Cardiac muscle cell (in vitro differentiated cells and primary cell): ENCODE data around the gene ZFAND3. TPM values are rescaled to one million over a fixed set of nuclear protein-coding genes. Genes with fewer than 3 reads are reported as not detected.

Experiments used
- DNase-seq, 2 donors: peaks; one replicate each; pipeline versions ENCODE4 v3.0.0 to v3.0.0-alpha.2; 2010 to 2017; ENCODE audit warnings: low read depth in 1 of 2, low spot score in 1 of 2
- H3K27ac ChIP-seq: fragments of 200-600 bp; sonication (generic); 2 replicates; pipeline ENCODE4 v1.5.1; 2016
- H3K27me3 ChIP-seq: fragments of 200-600 bp; sonication (generic); 2 replicates; pipeline ENCODE4 v1.6.0; 2016; ENCODE audit warnings: control low read depth
- H3K36me3 ChIP-seq: fragments of 200-600 bp; sonication (generic); 2 replicates; pipeline ENCODE4 v1.5.1; 2016; ENCODE audit warnings: control low read depth
- H3K4me1 ChIP-seq: fragments of 200-600 bp; sonication (generic); 2 replicates; pipeline ENCODE4 v1.8.1; 2017; ENCODE audit warnings: low read depth, mild to moderate bottlenecking, mixed run types
- H3K4me3 ChIP-seq: fragments of 200-600 bp; sonication (generic); 2 replicates; pipeline ENCODE4 v1.5.1; 2016; ENCODE audit warnings: mild to moderate bottlenecking
- H3K9me3 ChIP-seq: fragments of 200-600 bp; sonication (generic); 2 replicates; pipeline ENCODE4 v1.5.1; 2017; ENCODE audit warnings: low read depth, mild to moderate bottlenecking, control low read depth
- CTCF ChIP-seq: IDR thresholded peaks from 2 replicates; pipeline ENCODE4 v1.5.1; 2012; ENCODE audit warnings: low read depth, mild to moderate bottlenecking, low read length
- polyA plus RNA-seq: library from polyadenylated mRNA; unstranded; fragments of >200 nt; fragmentation: Nextera tagmentation; extraction: Ambion mirVana; gene quantifications from 2 replicates; pipeline ENCODE4 v1.2.1, GENCODE V29; 2016
- total RNA-seq: library from RNA; depleted of rRNA; stranded (reverse); fragments of >200 nt; gene quantifications from 2 replicates; pipeline ENCODE4 v1.2.3, GENCODE V29; 2016

Gene ZFAND3
- total RNA-seq (43.9 and 49.9 TPM in 2 replicates), polyA plus RNA-seq (68.0 and 102 TPM in 2 replicates)

- Histone ChIP-seq H3K4me3 (peak within 1 kb of the TSS; percentile 63), H3K36me3 (no peaks in the 10 kb centered on the region), H3K27ac (peak within 1 kb of the TSS; percentile 100), H3K27me3 (no peaks in the 10 kb centered on the region), H3K4me1 (peaks cover 24% of the 10 kb centered on the region), H3K9me3 (no peaks in the 10 kb centered on the region)
- peak; percentile 98 to 99 for DNase-seq
- TF ChIP-seq CTCF, result no peak
These were observed at the start of gene ZFAND3 for GRCh38 chr6:37819177-37819801. TSS of gene ZFAND3 (plus strand) at chr6:37819727. CDS start at chr6:37819946, 219 bp downstream.

GRCh38 chr6:37774028-37774680 is 45.4 kb upstream of the ZFAND3 start:
- Histone ChIP-seq H3K36me3 (no peaks in the 10 kb centered on the region), H3K9me3 (no peaks in the 10 kb centered on the region), H3K27me3 (no peaks in the 10 kb centered on the region), H3K27ac (no peak overlapping the region), H3K4me3 (no peak overlapping the region), H3K4me1 (peaks cover 5% of the 10 kb centered on the region)
- DNase-seq, result no peak
- TF ChIP-seq CTCF, result no peak

GRCh38 chr6:37776566-37776965 is 43.0 kb upstream of the ZFAND3 start:
- H3K36me3 ChIP-seq, result no peaks in the 10 kb centered on the region
- H3K27ac ChIP-seq, result no peak overlapping the region
- no peak for DNase-seq
- no peaks in the 10 kb centered on the region for H3K27me3 ChIP-seq
- H3K4me1 ChIP-seq, result peaks cover 5% of the 10 kb centered on the region
- no peak for TF ChIP-seq CTCF
- no peaks in the 10 kb centered on the region for H3K9me3 ChIP-seq
- no peak overlapping the region for H3K4me3 ChIP-seq

GRCh38 chr6:37777272-37777834 is 42.2 kb upstream of the ZFAND3 start:
- H3K27me3 ChIP-seq, result no peaks in the 10 kb centered on the region
- no peak overlapping the region for H3K27ac ChIP-seq
- peaks cover 5% of the 10 kb centered on the region for H3K4me1 ChIP-seq
- no peaks in the 10 kb centered on the region for H3K9me3 ChIP-seq
- peak in 1 of 2 donors; percentile 44 for DNase-seq
- H3K36me3 ChIP-seq, result no peaks in the 10 kb centered on the region
- TF ChIP-seq CTCF, result no peak
- H3K4me3 ChIP-seq, result no peak overlapping the region

GRCh38 chr6:37779111-37779800 is 40.3 kb upstream of the ZFAND3 start:
- no peak for TF ChIP-seq CTCF
- H3K36me3 ChIP-seq, result no peaks in the 10 kb centered on the region
- no peaks in the 10 kb centered on the region for H3K9me3 ChIP-seq
- H3K4me3 ChIP-seq, result no peak overlapping the region
- no peak for DNase-seq
- H3K27me3 ChIP-seq, result peaks cover 13% of the 10 kb centered on the region
- H3K4me1 ChIP-seq, result peaks cover 12% of the 10 kb centered on the region
- no peak overlapping the region for H3K27ac ChIP-seq
